AG09319 (cell line): ENCODE results near the gene DOCK4.

Experiments used
- DNase-seq: peaks from one replicate; pipeline ENCODE4 v3.0.0-alpha.2; 2010; ENCODE audit warnings: low read depth; ENCODE audit errors: extremely low read depth
- TF ChIP-seq, protein P1 (sequence below): IDR thresholded peaks from 2 replicates; pipeline ENCODE4 v1.5.1; 2011; ENCODE audit warnings: low read depth, mild to moderate bottlenecking, inconsistent platforms, low read length, moderate library complexity

DOCK4 gene

DNA sequence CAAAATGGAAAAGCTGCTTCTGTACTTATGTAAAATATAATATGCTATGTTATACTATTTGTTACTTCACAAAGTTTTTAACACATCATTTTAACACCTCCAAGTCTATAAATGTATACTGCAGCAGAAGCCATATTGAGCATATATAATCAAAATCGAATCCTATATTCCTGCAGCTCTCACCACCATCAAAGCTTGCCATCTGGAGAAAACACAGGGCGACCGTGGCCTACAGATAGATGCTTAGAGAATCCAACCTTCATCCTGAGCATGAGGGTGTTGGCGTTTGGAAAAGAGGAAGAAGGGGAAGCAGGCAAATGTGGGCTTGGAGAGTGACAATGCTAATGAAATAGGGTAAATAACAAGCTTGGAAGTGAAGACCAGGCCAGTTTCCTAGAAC is 385.2 kb downstream of the DOCK4 start:
- TF ChIP-seq, protein P1, sequence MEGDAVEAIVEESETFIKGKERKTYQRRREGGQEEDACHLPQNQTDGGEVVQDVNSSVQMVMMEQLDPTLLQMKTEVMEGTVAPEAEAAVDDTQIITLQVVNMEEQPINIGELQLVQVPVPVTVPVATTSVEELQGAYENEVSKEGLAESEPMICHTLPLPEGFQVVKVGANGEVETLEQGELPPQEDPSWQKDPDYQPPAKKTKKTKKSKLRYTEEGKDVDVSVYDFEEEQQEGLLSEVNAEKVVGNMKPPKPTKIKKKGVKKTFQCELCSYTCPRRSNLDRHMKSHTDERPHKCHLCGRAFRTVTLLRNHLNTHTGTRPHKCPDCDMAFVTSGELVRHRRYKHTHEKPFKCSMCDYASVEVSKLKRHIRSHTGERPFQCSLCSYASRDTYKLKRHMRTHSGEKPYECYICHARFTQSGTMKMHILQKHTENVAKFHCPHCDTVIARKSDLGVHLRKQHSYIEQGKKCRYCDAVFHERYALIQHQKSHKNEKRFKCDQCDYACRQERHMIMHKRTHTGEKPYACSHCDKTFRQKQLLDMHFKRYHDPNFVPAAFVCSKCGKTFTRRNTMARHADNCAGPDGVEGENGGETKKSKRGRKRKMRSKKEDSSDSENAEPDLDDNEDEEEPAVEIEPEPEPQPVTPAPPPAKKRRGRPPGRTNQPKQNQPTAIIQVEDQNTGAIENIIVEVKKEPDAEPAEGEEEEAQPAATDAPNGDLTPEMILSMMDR, result no peak
- no peak for DNase-seq

DNA sequence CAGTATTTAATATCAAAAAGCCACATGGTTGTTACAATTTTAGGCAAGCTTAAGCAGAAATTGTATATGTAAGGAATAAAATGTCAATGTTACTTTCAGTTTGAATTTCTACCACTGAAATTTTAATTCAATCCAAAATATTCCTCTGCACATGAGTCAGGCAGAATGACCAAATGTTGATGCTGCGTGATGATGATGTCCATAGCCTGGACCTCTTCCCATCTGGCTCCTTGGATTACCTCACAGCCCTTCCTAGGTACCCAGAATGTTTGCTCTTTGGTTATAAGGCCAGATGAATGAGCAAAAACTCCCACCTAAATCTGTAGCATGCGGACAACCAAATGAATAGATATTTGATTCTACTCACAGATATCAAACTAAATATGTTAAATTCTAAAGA is 385.6 kb downstream of the DOCK4 start:
- no peak for DNase-seq
- TF ChIP-seq, protein P1, result no peak

DNA sequence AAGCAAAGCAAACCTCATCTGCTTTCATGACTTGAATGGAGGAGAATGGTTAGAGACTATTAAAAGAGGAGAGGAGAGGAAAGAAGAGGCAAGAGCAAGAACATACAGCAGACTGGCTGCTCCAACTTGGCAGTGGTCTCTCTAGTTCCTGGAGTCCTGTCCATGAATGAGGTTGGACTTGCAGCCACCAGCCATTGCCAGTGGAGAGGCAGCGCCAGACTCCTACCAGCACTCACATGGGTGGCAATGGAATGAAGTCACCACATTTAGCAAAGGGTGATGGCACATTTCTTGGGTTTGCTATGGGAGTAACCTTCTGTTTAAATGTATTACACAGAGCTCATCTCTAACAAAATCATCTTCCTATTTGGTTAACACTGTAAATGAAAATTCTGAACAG is 386.1 kb downstream of the DOCK4 start:
- TF ChIP-seq, protein P1, result no peak
- no peak for DNase-seq

DNA sequence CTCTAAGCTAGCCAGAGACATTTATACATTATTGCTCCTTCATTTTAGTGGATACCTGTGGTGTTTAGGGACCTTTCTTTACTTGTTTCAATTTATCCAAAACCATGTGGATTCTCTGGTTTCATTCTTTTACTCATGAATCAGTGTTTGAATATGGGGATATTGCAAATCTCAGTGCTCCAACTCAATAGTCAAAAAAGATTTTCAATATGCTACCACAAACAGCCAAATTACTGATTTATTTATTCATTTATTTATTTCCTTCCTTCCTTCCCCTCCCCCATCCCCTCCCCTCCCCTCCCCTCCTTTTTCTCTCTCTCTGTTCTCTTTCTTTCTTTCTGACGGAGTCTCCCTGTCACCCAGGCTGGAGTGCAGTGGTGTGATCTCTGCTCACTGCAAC is 390.8 kb downstream of the DOCK4 start:
- TF ChIP-seq, protein P1, result no peak
- DNase-seq, result no peak

DNA sequence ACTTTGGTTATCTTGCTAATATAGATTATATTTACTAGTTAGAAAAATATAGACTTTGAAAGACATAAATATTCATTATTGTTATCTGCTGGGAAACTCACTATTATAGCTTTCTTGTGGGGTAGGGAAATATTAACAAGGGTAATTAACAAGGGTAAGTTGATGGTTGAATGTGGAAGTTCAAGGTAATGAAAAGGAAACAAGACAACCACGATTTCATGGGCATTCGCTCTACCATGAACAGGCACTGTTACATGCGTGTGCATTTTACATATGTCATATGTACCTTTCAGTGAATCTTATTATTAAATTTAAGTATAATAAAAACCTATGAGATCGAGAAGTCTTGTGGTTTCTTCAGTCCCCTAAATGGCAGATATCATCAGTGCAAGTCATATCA is 392.9 kb downstream of the DOCK4 start:
- TF ChIP-seq, protein P1, result no peak
- no peak for DNase-seq

DNA sequence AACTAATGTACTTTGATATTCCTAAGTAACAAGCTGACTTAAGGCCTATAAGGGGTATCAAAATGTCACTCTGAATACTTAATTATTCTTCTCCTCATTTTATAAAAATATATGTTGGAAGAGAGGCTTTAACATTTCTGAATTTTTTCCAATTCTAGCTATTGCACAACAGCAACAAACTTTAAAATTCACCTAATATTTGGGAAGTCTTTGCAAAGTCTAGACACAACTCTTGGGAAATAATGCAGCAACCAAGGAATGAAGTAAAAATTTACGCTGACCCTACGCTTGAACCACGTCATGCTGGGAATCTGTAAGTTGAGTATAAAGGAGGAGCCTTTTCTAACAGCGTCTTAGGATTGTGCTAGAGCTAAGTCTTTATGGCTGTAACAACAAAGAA is 400.0 kb downstream of the DOCK4 start:
- DNase-seq, result no peak
- TF ChIP-seq, protein P1, result no peak

DNA sequence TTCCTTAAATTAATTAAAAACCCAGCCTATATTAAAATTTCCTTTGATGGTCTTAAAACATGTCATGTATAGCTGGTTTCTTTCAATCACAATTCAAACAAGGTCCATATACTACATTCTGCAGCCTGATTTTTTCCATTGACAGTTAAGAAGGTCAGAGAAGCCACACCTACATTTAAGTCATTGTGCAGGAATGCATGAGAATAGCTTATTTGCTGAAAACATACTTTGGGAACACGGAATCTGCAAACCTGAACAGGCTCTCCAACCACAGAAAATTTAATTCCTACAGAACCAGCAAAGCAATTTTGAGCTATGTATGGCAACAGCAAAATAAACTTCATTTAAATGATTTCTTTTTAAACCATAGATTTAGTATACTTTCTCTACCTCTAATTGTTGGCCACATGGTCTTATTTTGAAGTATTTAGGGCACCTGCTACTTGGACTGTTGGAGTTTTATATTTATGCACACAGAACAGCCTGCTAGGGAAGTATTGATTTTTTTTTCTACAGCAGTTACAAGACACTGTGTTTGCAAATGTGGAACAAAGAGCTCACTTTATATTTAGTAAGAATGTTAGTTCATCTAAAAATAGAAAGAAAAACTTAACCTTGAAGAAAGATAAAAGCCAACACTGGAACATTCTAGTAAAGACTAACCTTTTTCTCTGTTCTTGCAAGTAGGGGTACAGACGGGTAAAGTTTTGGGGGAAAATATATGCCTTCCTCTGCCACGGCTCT is 403.0 kb downstream of the DOCK4 start:
- TF ChIP-seq, protein P1, result no peak
- DNase-seq, result no peak
